Measurements from ENCODE around the gene OLR1. TPM values are rescaled to one million over a fixed set of nuclear protein-coding genes. Genes with fewer than 3 reads are reported as not detected.
A peak's percentile ranks its signal among the peaks of the same experiment; 100 is the strongest.

The OLR1 gene
- total RNA-seq, 1 donor from 2014 or later: not detected

DNA sequence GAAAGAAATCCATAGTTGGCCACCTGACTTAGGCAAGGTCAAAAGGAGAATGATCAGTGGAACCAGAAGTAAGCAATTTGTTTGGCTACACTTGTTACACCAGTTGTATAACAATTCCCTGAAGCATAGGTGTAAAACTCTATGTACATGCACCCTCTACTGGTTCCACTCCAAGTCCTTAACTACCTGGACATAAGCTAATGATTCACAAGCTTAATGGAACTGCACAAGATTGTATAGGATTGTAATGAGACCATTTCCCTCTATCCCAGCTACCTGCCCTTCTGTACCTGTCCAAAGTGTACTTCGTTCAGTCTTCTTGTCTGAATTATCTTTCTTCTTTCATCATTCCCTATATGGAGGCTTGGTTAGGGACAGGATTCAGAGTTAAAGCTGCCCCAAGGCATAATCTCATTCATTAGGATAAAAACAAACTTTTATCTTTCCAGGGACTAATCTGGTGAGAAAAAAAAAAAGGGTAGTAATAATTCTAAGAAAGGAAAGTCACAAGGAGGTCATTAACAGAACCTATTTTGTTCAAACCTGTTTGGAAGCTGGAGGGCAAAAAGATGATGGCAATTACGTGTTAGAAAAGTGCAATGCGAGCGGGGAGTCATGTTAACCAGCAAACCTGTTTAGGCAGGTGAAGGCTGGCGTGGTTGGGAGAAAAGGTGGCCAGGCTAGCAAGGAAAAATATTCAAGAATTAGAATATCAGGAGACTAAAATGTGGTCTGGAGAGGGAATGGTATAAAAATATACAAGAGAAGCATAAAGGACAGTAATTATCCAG, 4.1 kb upstream of the OLR1 start:
- TF ChIP-seq, protein P1, sequence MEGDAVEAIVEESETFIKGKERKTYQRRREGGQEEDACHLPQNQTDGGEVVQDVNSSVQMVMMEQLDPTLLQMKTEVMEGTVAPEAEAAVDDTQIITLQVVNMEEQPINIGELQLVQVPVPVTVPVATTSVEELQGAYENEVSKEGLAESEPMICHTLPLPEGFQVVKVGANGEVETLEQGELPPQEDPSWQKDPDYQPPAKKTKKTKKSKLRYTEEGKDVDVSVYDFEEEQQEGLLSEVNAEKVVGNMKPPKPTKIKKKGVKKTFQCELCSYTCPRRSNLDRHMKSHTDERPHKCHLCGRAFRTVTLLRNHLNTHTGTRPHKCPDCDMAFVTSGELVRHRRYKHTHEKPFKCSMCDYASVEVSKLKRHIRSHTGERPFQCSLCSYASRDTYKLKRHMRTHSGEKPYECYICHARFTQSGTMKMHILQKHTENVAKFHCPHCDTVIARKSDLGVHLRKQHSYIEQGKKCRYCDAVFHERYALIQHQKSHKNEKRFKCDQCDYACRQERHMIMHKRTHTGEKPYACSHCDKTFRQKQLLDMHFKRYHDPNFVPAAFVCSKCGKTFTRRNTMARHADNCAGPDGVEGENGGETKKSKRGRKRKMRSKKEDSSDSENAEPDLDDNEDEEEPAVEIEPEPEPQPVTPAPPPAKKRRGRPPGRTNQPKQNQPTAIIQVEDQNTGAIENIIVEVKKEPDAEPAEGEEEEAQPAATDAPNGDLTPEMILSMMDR (conservative IDR thresholded peaks at IDR 0.05; ENCODE audit: low read depth, low read length): peak; percentile 15
- DNase-seq (ENCODE audit: low read depth): no peak
- H3K4me3 ChIP-seq (ENCODE audit: low read depth, low read length): no peak overlapping the region

DNA sequence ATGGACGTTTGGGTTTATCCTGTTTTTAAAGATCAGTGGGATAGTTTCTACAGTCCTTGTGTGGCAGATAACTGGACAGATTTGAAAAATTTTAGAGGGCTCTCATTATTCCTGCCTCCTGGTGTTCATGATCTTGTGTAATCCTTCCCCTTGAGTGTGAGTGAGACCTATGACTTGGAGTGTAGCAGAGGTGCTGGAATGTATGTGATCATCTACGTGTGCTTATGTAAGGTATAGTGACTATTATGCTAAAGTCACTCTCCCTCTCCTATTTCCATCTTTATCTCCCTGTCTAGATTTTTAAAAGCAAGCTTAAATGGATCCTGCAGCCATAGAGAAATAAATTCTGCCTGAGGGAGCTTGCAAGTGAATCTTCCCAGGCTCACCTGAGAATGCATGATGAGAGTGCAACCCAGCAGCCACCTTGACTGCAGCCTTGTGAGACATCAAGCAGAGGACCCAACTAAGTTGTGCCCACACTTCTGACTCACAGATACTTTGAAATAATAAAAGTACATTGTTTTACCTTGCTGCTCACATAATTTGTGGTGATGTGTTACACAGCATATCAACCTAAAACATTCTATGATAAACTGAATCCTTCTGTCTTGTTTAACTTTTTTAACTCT, 3.2 kb upstream of the OLR1 start:
- DNase-seq (ENCODE audit: low read depth): no peak
- no peak overlapping the region for H3K4me3 ChIP-seq (ENCODE audit: low read depth, low read length)
- TF ChIP-seq, protein P1 (conservative IDR thresholded peaks at IDR 0.05; ENCODE audit: low read depth, low read length): no peak

DNA sequence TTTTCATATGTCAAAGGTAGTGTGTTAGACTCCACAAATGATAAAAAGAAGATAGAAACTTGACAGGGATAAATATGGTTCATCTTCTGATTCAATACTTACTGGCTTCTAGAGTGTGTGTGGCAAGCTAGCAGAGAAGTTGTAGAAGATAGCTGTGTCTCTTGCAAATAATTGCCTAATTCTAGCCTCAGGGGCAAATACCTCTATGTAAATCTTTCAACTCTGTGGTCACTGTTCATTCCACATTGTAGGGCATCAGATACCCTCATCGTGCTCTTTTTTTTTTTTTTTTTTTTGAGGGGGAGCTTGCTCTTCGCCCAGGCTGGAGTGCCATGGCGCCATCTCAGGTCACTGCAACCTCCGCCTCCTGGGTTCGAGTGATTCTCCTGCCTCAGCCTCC, 1.7 kb downstream of the OLR1 start:
- H3K4me3 ChIP-seq (ENCODE audit: low read depth, low read length): no peak overlapping the region
- TF ChIP-seq, protein P1 (conservative IDR thresholded peaks at IDR 0.05; ENCODE audit: low read depth, low read length): no peak
- no peak for DNase-seq (ENCODE audit: low read depth)

DNA sequence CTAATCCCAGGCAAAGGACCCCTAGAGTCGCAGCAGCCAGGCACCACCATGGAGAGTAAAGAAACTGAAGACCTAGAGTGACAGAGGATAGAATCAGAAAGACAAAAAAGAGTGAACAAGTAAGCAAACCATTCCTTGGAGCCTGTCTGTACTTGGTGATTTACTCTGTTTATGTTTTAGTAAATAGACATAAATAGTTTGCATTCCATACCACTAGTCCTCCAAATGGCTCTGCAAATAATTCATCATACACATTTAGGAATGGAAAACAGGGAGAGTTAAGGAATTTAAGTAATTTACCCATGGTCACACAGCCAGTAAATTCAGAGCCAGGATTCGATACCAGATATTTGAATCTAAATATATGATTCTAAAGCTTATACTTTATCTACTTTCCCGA, 2.8 kb downstream of the OLR1 start:
- TF ChIP-seq, protein P1 (conservative IDR thresholded peaks at IDR 0.05; ENCODE audit: low read depth, low read length): no peak
- no peak overlapping the region for H3K4me3 ChIP-seq (ENCODE audit: low read depth, low read length)
- no peak for DNase-seq (ENCODE audit: low read depth)

DNA sequence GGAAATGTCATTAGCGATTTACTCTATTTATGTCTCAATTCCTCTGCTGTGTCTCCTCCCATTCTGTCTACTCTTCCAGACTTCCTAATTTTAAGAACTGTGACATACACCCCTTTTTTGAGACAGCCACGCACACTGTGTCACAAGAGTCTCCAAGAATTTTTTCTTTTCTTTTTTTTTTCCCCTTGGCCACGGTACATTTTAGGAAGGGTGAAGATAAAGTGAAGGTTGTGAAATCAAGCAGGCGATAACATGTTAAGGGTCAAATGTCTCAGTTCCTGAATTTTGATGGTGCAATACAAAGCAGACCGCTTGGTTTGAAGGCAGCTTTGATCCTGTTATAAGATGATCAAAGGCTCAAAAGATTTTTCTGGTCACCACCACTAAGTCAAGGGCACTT, 4.3 kb downstream of the OLR1 start:
- TF ChIP-seq, protein P1 (conservative IDR thresholded peaks at IDR 0.05; ENCODE audit: low read depth, low read length): no peak
- H3K4me3 ChIP-seq (ENCODE audit: low read depth, low read length): no peak overlapping the region
- no peak for DNase-seq (ENCODE audit: low read depth)

DNA sequence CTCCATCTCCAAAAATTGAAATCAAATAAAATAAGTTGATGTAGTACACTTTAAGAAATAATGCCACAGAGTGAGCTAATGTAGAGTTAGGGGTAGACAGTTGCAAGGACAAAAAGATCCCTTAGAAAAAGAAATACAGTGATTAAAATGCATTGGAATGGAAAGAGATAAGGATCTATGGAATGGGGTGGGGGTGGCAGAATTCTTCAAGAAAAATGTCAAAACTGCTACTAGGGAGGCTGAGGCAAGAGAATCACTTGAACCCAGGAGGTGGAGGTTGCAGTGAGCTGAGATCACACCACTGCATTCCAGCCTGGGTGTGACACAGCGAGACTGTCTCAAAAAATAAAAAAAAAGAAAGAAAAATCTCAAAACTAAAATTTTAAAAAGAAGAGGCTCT, 6.5 kb downstream of the OLR1 start:
- DNase-seq (ENCODE audit: low read depth): no peak
- no peak overlapping the region for H3K4me3 ChIP-seq (ENCODE audit: low read depth, low read length)
- TF ChIP-seq, protein P1 (conservative IDR thresholded peaks at IDR 0.05; ENCODE audit: low read depth, low read length): no peak
